GM21515 (cell line): ENCODE data around the gene EID3.

Experiments used
- ATAC-seq: cut with Tn5 transposase; IDR thresholded peaks from one replicate; pipeline ENCODE4 v1.9.1; 2021; ENCODE audit not compliant: unreplicated experiment

Gene EID3

DNA sequence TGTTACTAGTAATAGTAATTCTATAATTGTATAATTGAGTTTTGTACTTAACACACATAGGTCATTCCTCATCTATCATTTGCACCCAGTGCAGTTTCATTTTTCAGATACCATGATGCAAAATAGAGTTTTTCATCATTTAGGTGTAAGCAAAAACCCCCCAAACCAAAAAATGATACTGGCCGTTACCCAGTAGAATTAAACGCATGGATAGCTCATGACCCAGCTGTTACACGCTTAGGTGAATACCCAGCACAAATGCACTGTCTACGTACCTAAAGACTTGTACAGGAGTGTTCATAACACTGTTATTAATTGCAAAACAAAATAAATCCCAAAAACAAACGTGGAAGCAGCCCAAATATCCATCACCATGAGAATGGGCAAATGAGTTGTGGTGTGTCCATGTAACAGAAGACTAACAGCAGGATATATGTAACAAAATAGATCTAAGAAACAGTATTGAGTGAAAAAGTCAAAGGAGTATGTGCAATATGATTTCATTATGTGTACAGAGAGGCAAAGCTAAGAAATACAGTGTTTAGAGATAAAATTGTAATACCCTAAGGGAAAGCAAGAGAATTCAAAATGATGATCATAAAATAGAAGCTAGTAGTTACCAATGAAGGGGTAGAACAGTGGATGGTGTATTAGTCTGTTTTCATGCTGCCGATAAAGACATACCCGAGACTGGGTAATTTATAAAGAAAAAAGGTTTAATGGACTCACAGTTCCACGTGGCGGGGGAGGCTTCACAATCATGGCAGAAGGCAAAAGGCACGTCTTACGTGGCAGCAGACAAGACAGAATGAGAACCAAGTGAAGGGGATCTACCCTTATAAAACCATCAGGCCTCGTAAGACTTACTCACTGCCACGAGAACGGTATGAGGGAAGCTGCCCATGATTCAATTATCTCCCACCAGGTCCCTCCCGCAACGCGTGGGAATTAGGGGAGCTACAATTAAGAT, 49.8 kb downstream of the EID3 start:
- ATAC-seq, result no peak

DNA sequence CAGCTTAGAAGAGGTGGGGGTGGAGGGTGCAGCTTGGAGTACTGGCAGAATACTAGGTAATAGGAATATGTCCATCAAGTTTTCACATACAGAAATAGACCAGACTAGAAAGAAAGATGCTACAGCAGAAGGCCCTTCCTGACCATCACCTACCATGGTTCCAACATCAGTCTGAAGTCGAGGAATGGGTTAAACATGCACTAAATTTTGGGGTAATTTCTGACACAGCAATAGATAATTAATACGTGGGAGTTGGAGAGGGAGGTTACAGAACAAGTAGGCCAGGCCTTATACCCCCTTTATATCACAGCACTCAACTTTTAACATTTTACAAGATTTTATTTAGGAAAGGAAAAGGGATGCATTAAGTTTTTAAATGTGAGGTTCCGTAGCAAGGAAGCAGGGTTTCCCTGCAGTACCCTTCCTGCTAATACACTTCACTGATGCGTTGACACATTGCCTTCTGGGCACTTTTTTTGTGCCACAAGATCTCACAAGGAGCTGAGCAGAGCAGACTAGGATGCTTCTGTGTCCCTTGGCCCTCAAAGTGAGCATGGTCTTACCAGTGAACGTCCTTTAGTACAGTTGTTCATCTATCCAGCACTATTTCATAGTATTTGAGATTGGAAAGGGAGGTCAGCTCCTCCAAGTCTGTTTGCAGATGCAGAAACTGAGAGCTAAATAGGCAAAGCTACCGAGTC, 50.8 kb downstream of the EID3 start:
- ATAC-seq, result no peak
